Endothelial cell of umbilical vein (primary cell): ENCODE measurements around the gene IL36B. TPM values are rescaled to one million over a fixed set of nuclear protein-coding genes. Genes with fewer than 3 reads are reported as not detected.

ENCODE experiments used
- BruUV-seq: library from RNA; stranded (reverse); fragments of 400-500 nt; replicated peaks from 2 replicates; lab custom pipeline; 2021; lab: Mats Ljungman, UMichigan
- CTCF ChIA-PET: fragments of 300-600, 350-600 bp; sonication (Branson Sonifier 250); formaldehyde crosslinking; loops from one replicate; lab custom pipeline; 2021; ENCODE audit warnings: antibody characterized with exemption, inconsistent platforms; lab: Charles Lee
- POLR2A ChIA-PET: fragments of 300-600, 350-600 bp; sonication (Branson Sonifier 250); formaldehyde crosslinking; loops from one replicate; lab custom pipeline; 2021; ENCODE audit warnings: antibody characterized with exemption, inconsistent platforms; lab: Charles Lee
- DNase-seq: peaks from one replicate; pipeline ENCODE4 v3.0.0-alpha.2; 2011; ENCODE audit warnings: low read depth, low spot score
- FAIRE-seq: peaks from 2 replicates; lab custom pipeline; 2011; peaks lifted over from hg19 to GRCh38; lab: Jason Lieb, UNC
- H2AFZ ChIP-seq: 2 replicates; pipeline ENCODE4 v1.6.0; 2012; ENCODE audit warnings: low read depth, low read length, control low read depth, inconsistent platforms
- H3K27ac ChIP-seq: 2 replicates; pipeline ENCODE4 v1.5.1; 2011; ENCODE audit warnings: low read depth, mild to moderate bottlenecking, control low read depth, low read length, moderate library complexity; ENCODE audit not compliant: insufficient read depth
- H3K27me3 ChIP-seq, 2 experiments: 2 replicates each; pipeline versions ENCODE4 v1.6.0 to v1.6.1; 2011; ENCODE audit warnings: low read length in 2 of 2, mixed read lengths in 1 of 2; ENCODE audit not compliant: control insufficient read depth in 2 of 2, insufficient read depth in 2 of 2
- H3K36me3 ChIP-seq, 2 experiments: 2 replicates in 1 of 2; 3 replicates in 1 of 2; pipeline ENCODE4 v1.5.1; 2011; ENCODE audit warnings: low read length in 2 of 2, mild to moderate bottlenecking in 1 of 2, moderate library complexity in 1 of 2; ENCODE audit not compliant: control insufficient read depth in 2 of 2, insufficient read depth in 2 of 2; ENCODE audit errors: extremely low read depth in 1 of 2
- H3K4me1 ChIP-seq: 3 replicates; pipeline ENCODE4 v1.5.1; 2011; ENCODE audit warnings: mild to moderate bottlenecking, low read length; ENCODE audit not compliant: control insufficient read depth, insufficient read depth; ENCODE audit errors: extremely low read depth
- H3K4me2 ChIP-seq: 2 replicates; pipeline ENCODE4 v1.6.1; 2011; ENCODE audit warnings: low read length, control low read depth, mixed read lengths; ENCODE audit not compliant: insufficient read depth
- H3K4me3 ChIP-seq, 3 experiments: fragments of 200-600 bp in 1 of 3; sonication (generic), shearing (Covaris generic) in 1 of 3; replicated peaks in 1 of 3; 2 replicates each; pipeline ENCODE4 v1.5.1; 2011 to 2016; ENCODE audit warnings: control low read depth in 3 of 3, low read length in 3 of 3, mild to moderate bottlenecking in 2 of 3, inconsistent platforms in 1 of 3, low read depth in 1 of 3, moderate library complexity in 1 of 3; ENCODE audit not compliant: insufficient read depth in 1 of 3
- H3K79me2 ChIP-seq: 2 replicates; pipeline ENCODE4 v1.6.0; 2012; ENCODE audit warnings: low read length, inconsistent platforms; ENCODE audit not compliant: control insufficient read depth, insufficient read depth
- H3K9ac ChIP-seq: replicated peaks from 2 replicates; pipeline ENCODE3; 2011; ENCODE audit warnings: low read length, control low read depth; ENCODE audit not compliant: insufficient read depth; ENCODE audit errors: extremely low read depth
- H3K9me1 ChIP-seq: replicated peaks from 3 replicates; pipeline ENCODE4 v1.6.0; 2011; ENCODE audit warnings: mild to moderate bottlenecking, low read length; ENCODE audit not compliant: control insufficient read depth, insufficient read depth; ENCODE audit errors: extremely low read depth
- H3K9me3 ChIP-seq: replicated peaks from 2 replicates; pipeline ENCODE4 v1.5.1; 2012; ENCODE audit warnings: low read length, inconsistent platforms; ENCODE audit not compliant: control insufficient read depth, insufficient read depth
- H4K20me1 ChIP-seq: replicated peaks from 2 replicates; pipeline ENCODE3; 2011; ENCODE audit warnings: mild to moderate bottlenecking, low read length; ENCODE audit not compliant: control insufficient read depth, insufficient read depth; ENCODE audit errors: extremely low read depth
- EZH2 ChIP-seq: IDR thresholded peaks from 2 replicates; pipeline ENCODE4 v1.6.1; 2012; ENCODE audit warnings: borderline replicate concordance, low read depth, mild to moderate bottlenecking, moderate library complexity, low read length, inconsistent platforms; ENCODE audit not compliant: severe bottlenecking
- FOS ChIP-seq: IDR thresholded peaks from 2 replicates; pipeline ENCODE4 v1.6.1; 2011; ENCODE audit warnings: mild to moderate bottlenecking, low read length, moderate library complexity, borderline replicate concordance; ENCODE audit not compliant: insufficient read depth
- GATA2 ChIP-seq: IDR thresholded peaks from 2 replicates; pipeline ENCODE4 v1.7.0; 2011; ENCODE audit warnings: low read depth, mild to moderate bottlenecking, moderate library complexity, mixed read lengths, low read length; ENCODE audit not compliant: insufficient read length, insufficient read depth
- JUN ChIP-seq: IDR thresholded peaks from 2 replicates; pipeline ENCODE4 v1.6.1; 2011; ENCODE audit warnings: borderline replicate concordance, low read depth; ENCODE audit not compliant: insufficient read length, insufficient read depth
- MYC ChIP-seq: IDR thresholded peaks from one replicate; pipeline ENCODE4 v1.6.1; 2011; ENCODE audit warnings: mild to moderate bottlenecking, low read depth, low read length
- POLR2A ChIP-seq: IDR thresholded peaks from 2 replicates; pipeline ENCODE4 v1.6.1; 2012; ENCODE audit warnings: low read depth, mild to moderate bottlenecking, control low read depth, low read length
- POLR2AphosphoS5 ChIP-seq: IDR thresholded peaks from 2 replicates; pipeline ENCODE4 v1.6.1; 2012; ENCODE audit warnings: low read depth, mild to moderate bottlenecking, control low read depth, low read length, moderate library complexity; ENCODE audit not compliant: insufficient read depth
- dilution Hi-C: fragments of 300-500 bp; cut with MboI; formaldehyde crosslinking; loops from one replicate; pipeline ENCODE4 v1.15.0; 2019; ENCODE audit warnings: low sequenced_read_pairs; ENCODE audit not compliant: extremely low pct_ligation_motif_present
- intact Hi-C: fragments of 100-400 bp; cut with micrococcal nuclease; formaldehyde crosslinking; loops from one replicate; pipeline ENCODE4 v1.10.0; 2022
- polyA plus RNA-seq, 4 experiments: library from polyadenylated mRNA; depleted of rRNA in 3 of 4; stranded (reverse) in 3 of 4; unstranded in 1 of 4; fragments of >200 nt; gene quantifications; 2 replicates each; pipeline versions ENCODE4 v1.2.1 to v1.2.3, GENCODE V29; 2011 to 2012; ENCODE audit warnings: missing spikeins in 1 of 4
- total RNA-seq: library from RNA; stranded (reverse); gene quantifications from 2 replicates; pipeline ENCODE4 v1.2.3, GENCODE V29; 2021
- TF ChIP-seq, protein P1 (sequence below): IDR thresholded peaks from 2 replicates; pipeline ENCODE4 v1.6.1; 2011; ENCODE audit not compliant: insufficient read depth, insufficient read length
- TF ChIP-seq, protein P2 (sequence below), 2 donors: IDR thresholded peaks; 1 replicate in 1 of 2; 2 replicates in 1 of 2; pipeline ENCODE4 v1.5.1; 2011; ENCODE audit warnings: low read length in 2 of 2, mild to moderate bottlenecking in 2 of 2, moderate library complexity in 2 of 2, control low read depth in 1 of 2, inconsistent platforms in 1 of 2, low read depth in 1 of 2; ENCODE audit not compliant: insufficient read depth in 1 of 2; ENCODE audit errors: extremely low read depth in 1 of 2

IL36B gene
- total and polyA plus RNA-seq, 2 donors (not counting 3 experiments of a cell fraction or from before 2014, with no cell fraction given): not detected

DNA sequence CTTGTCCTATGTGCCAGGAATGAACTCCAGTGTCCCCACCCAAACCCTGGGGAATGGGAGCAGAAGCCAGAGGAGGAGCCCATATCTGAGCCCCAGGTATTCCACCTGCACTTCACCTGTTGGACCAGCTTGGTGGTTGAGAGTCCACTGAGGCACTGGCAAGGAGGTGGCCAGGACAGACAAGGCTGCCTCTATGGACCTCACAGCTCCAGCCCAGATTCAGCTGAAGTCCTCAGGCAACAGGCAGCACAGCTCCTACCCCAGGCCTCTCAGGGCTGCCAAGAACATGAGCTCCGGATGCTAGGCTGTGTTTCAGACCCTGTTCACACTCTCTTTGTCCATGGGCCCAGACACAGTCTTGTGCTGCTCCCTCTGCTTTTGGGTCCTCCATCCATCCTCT lies 12.2 kb upstream of the IL36B start:
- Histone ChIP-seq H2AFZ (no peak overlapping the region), H3K4me1 (no peaks in the 10 kb centered on the region), H3K9me3 (no peaks in the 10 kb centered on the region), H3K79me2 (no peaks in the 10 kb centered on the region), H3K4me3 (no peak overlapping the region), H3K9ac (no peak overlapping the region), H3K27ac (no peak overlapping the region), H3K4me2 (no peak overlapping the region), H4K20me1 (no peaks in the 10 kb centered on the region), H3K36me3 (no peaks in the 10 kb centered on the region), H3K9me1 (no peaks in the 10 kb centered on the region), H3K27me3 (no peaks in the 10 kb centered on the region)
- POLR2A ChIA-PET: no interaction called here
- FAIRE-seq (no peak), DNase-seq (no peak)
- CTCF ChIA-PET: interaction anchor here (1.1 kb wide), 1 partner anchor 15 kb away, joined by 4 read pairs; no protein-coding TSS in a partner anchor
- BruUV-seq: no TSS peak
- dilution Hi-C loops (no loop called here), intact Hi-C loops (no loop called here)
- TF ChIP-seq JUN: no peak
- no peak for TF ChIP-seq EZH2

DNA sequence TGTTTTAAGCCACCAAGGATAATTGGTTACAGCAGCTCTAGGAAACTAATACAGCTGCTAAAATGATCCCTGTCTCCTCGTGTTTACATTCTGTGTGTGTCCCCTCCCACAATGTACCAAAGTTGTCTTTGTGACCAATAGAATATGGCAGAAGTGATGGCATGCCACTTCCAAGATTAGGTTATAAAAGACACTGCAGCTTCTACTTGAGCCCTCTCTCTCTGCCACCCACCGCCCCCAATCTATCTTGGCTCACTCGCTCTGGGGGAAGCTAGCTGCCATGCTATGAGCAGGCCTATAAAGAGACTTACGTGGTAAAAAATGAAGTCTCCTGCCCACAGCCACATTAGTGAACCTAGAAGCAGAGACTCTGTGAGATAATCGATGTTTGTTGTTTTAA lies 11.6 kb upstream of the IL36B start:
- H3K4me3 ChIP-seq: no peak overlapping the region
- no peaks in the 10 kb centered on the region for H3K4me1 ChIP-seq
- dilution Hi-C loops: no loop called here
- H2AFZ ChIP-seq: no peak overlapping the region
- DNase-seq: no peak
- H3K9me3 ChIP-seq: no peaks in the 10 kb centered on the region
- no peaks in the 10 kb centered on the region for H3K27me3 ChIP-seq
- H3K79me2 ChIP-seq: no peaks in the 10 kb centered on the region
- TF ChIP-seq, protein P1, sequence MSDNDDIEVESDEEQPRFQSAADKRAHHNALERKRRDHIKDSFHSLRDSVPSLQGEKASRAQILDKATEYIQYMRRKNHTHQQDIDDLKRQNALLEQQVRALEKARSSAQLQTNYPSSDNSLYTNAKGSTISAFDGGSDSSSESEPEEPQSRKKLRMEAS: no peak
- TF ChIP-seq FOS (no peak), POLR2A (no peak), GATA2 (no peak), MYC (no peak), POLR2AphosphoS5 (no peak), EZH2 (no peak), JUN (no peak)
- TF ChIP-seq, protein P2, sequence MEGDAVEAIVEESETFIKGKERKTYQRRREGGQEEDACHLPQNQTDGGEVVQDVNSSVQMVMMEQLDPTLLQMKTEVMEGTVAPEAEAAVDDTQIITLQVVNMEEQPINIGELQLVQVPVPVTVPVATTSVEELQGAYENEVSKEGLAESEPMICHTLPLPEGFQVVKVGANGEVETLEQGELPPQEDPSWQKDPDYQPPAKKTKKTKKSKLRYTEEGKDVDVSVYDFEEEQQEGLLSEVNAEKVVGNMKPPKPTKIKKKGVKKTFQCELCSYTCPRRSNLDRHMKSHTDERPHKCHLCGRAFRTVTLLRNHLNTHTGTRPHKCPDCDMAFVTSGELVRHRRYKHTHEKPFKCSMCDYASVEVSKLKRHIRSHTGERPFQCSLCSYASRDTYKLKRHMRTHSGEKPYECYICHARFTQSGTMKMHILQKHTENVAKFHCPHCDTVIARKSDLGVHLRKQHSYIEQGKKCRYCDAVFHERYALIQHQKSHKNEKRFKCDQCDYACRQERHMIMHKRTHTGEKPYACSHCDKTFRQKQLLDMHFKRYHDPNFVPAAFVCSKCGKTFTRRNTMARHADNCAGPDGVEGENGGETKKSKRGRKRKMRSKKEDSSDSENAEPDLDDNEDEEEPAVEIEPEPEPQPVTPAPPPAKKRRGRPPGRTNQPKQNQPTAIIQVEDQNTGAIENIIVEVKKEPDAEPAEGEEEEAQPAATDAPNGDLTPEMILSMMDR (IDR thresholded peaks at IDR 0.05; ENCODE audit: extremely low read depth in 1 of 2, insufficient read depth in 1 of 2, low read depth in 1 of 2, low read length in 2 of 2): no peak
- no peaks in the 10 kb centered on the region for H3K9me1 ChIP-seq
- no TSS peak for BruUV-seq
- no peaks in the 10 kb centered on the region for H3K36me3 ChIP-seq
- no peak overlapping the region for H3K9ac ChIP-seq
- CTCF ChIA-PET: interaction anchor here (1.1 to 1.2 kb wide), 2 partner anchors 8 to 16 kb away, joined by 3 to 4 read pairs; no protein-coding TSS in a partner anchor
- POLR2A ChIA-PET: no interaction called here
- H3K27ac ChIP-seq: no peak overlapping the region
- intact Hi-C loops: no loop called here
- no peak overlapping the region for H3K4me2 ChIP-seq
- no peak for FAIRE-seq
- no peaks in the 10 kb centered on the region for H4K20me1 ChIP-seq
